Mucosa of stomach (tissue), 1 donor: Measurements from ENCODE around the gene ZNF516.
"Not testable (repeated sequence)": the region's sequence is repeated elsewhere in the genome, so short reads cannot be mapped to it uniquely, and the experiment has no call there.

Source experiments
- H3K27me3 ChIP-seq: one replicate; pipeline ENCODE4 v1.7.0; 2013; ENCODE audit warnings: mild to moderate bottlenecking, low read length; ENCODE audit not compliant: control insufficient read depth, insufficient read depth
- H3K36me3 ChIP-seq: one replicate; pipeline ENCODE4 v1.7.0; 2013; ENCODE audit warnings: low read length; ENCODE audit not compliant: control insufficient read depth, insufficient read depth
- H3K4me1 ChIP-seq: one replicate; pipeline ENCODE4 v1.7.0; 2013; ENCODE audit warnings: mild to moderate bottlenecking, low read length; ENCODE audit not compliant: control insufficient read depth, insufficient read depth
- H3K4me3 ChIP-seq: one replicate; pipeline ENCODE4 v1.7.0; 2013; ENCODE audit warnings: low read length
- H3K9ac ChIP-seq: one replicate; pipeline ENCODE4 v1.7.0; 2013; ENCODE audit warnings: mild to moderate bottlenecking, low read length, moderate library complexity
- H3K9me3 ChIP-seq: one replicate; pipeline ENCODE4 v1.7.0; 2013; ENCODE audit warnings: mild to moderate bottlenecking, low read length, moderate library complexity; ENCODE audit not compliant: control insufficient read depth
- donor health status: Pancreatic carcinoma.

Gene ZNF516

DNA sequence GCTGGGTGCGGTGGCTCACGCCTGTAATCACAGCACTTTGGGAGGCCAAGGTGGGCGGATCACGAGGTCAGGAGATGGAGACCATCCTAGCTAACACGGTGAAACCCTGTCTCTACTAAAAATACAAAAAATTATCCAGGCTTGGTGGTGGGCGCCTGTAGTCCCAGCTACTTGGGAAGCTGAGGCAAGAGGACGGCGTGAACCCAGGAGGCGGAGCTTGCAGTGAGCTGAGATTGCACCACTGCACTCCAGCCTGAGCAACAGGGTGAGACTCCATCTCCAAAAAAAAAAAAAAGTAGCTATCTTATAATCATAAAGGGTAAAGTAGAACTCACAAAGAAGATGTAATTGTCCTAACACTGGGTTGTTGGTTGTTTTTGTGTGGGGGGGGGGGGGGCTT is 21.5 kb downstream of the ZNF516 start:
- not testable (repeated sequence) for H3K9me3 ChIP-seq, H3K4me3 ChIP-seq, H3K36me3 ChIP-seq, H3K4me1 ChIP-seq, H3K9ac ChIP-seq, H3K27me3 ChIP-seq

DNA sequence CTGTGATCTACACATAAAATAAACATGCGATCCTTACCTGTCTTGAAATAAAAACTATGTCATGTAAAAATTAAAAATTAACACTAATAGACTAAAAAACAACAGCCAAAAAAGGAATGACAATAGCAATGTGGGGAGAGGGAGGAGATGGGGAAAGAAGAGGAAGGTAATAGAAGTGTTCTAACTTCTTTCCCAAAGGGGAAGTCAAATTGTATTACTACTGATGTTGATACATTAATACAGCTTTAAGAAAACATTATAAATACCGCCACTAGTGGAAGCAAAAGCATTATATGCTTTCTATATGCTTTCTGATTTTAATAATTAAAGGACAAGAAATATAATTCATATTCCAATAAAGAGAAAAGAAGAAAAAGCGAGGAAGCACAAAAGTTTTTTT is 22.2 kb downstream of the ZNF516 start:
- no peaks in the 10 kb centered on the region for H3K27me3 ChIP-seq
- H3K36me3 ChIP-seq: no peaks in the 10 kb centered on the region
- H3K4me1 ChIP-seq: peaks cover 9% of the 10 kb centered on the region
- H3K9ac ChIP-seq: no peak overlapping the region
- no peak overlapping the region for H3K4me3 ChIP-seq
- no peaks in the 10 kb centered on the region for H3K9me3 ChIP-seq

DNA sequence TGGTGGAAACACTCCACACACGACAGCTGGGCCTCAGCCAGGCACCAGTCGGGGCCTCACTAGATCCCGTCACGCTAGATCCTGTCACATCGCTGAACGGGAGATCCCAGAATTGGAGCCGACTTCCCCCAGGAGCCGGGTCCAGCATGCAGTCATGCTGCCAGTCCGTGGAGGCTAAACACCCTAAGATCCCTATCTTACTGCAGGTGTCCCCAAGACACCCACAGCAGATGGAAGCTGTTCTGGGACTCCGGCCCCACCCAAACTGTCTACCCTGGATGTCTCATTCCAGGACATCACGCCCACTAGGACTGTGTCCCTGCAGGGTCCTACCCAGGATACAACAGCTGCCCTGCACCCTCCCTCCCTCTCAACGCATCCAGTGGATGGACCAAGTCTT is 23.4 kb downstream of the ZNF516 start:
- Histone ChIP-seq H3K27me3 (no peaks in the 10 kb centered on the region), H3K4me3 (no peak overlapping the region), H3K36me3 (no peaks in the 10 kb centered on the region), H3K9ac (no peak overlapping the region), H3K9me3 (no peaks in the 10 kb centered on the region), H3K4me1 (no peaks in the 10 kb centered on the region)

DNA sequence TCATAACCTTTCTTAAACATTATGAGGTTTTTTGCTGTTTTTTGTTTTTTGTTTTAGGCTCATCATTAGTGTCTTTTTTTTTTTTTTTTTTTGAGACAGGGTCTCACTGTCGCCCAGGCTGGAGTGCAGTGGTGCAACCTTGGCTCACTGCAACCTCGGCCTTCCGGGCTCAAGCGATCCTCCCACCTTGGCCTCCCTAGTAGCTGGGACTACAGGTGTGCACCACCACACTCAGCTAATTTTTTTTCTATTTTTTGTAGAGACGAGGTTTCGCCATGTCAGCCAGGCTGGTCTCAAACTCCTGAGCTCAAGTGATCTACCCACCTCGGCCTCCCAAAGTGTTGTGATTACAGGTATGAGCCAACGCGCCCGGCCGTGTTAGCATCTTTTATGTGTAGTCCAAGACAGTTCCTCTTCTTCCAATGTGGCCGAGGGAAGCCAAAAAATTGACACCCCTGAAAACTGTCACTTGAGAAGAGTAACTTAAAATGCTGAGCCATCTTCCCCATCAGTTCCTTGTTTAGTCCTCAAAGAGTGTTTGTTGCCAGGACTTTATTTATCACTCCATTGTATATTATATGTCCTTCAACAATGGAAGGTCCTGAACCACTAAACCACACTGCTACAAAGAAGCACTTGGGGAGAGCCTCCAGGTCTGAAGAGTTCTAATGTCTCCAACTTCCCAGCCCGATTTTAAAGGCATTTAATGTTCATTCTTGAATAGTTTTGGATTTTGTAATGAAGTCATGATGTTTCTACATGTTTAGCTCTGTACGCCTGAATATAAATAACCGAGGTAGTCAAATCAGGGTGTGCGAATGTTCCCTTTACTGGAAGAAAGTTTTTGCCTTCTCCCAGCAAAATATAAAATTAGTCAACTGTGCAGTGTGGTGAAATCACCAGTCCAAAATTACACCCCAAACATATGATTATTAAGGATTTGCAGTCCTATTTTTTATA is 26.4 kb downstream of the ZNF516 start:
- Histone ChIP-seq H3K36me3 (no peaks in the 10 kb centered on the region), H3K9ac (no peak overlapping the region), H3K9me3 (no peaks in the 10 kb centered on the region), H3K4me1 (no peaks in the 10 kb centered on the region), H3K27me3 (no peaks in the 10 kb centered on the region), H3K4me3 (no peak overlapping the region)

DNA sequence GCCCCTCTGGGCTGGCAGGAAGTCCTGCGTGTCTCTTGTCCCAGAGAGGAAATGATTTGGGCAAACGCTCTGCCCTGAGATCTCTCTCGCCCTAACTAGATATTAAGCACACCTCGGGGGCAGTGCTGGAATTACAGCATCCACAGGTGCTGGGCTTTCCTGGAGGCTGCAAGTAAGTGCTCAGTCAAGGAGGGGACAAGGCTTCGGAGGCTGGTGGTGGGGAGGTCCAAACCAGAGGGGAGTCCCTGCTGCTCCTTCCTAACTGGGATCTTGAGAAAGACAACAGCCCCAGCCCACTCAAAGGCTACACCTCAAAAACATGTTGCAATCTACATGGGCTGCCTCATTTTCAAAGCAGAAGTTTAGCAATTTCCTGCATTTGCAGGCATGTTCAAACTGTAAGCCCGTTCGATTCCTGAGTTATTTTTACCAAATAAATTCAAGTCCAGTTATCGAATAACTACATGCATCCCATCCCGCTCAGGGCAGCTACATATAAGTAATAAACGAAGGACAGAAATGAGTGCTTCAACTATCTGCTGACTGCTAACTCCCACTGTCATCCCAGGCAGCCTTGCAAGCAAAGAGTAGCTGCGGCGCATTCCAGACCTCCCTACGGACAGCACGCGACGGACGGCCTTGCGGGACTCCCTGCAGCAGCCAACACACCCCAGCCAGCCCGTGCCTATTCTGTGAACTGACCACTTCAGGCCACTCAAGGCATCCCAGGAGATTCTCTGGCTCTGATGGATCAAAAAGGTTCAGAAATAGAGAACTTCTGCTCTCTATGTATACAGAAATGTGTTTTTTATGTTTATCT is 27.5 kb downstream of the ZNF516 start:
- Histone ChIP-seq H3K9ac (no peak overlapping the region), H3K36me3 (no peaks in the 10 kb centered on the region), H3K9me3 (no peaks in the 10 kb centered on the region), H3K27me3 (no peaks in the 10 kb centered on the region), H3K4me3 (no peak overlapping the region), H3K4me1 (no peaks in the 10 kb centered on the region)

DNA sequence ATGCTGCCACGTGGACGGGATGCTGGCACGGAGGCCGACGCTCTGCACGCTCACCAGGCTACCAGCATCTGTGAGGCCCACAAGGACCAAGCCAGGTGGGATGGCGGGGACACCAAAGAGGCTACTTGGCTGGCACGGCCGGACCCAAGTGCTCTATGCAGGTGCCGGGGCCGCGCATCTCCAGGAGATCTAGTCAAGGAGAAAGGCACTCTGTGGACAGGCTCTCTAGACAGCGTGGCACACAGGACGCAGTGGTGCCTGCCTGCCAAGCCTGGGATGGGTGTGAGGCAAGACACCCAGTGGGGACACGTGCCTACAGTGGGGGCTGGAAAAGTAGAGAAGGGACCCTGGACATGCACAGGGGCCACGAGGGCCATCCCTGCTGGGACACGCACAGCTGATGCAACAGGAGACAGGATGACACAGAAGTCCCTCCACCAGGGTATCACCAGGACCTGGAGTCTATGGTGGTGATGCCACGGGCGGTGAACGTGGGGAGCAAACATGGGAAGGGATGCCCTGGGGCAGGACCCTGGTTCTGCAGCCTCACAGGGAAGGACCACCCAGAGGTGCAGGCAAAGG is 28.5 kb downstream of the ZNF516 start:
- Histone ChIP-seq H3K27me3 (no peaks in the 10 kb centered on the region), H3K9me3 (no peaks in the 10 kb centered on the region), H3K4me3 (no peak overlapping the region), H3K36me3 (no peaks in the 10 kb centered on the region), H3K9ac (no peak overlapping the region), H3K4me1 (no peaks in the 10 kb centered on the region)

DNA sequence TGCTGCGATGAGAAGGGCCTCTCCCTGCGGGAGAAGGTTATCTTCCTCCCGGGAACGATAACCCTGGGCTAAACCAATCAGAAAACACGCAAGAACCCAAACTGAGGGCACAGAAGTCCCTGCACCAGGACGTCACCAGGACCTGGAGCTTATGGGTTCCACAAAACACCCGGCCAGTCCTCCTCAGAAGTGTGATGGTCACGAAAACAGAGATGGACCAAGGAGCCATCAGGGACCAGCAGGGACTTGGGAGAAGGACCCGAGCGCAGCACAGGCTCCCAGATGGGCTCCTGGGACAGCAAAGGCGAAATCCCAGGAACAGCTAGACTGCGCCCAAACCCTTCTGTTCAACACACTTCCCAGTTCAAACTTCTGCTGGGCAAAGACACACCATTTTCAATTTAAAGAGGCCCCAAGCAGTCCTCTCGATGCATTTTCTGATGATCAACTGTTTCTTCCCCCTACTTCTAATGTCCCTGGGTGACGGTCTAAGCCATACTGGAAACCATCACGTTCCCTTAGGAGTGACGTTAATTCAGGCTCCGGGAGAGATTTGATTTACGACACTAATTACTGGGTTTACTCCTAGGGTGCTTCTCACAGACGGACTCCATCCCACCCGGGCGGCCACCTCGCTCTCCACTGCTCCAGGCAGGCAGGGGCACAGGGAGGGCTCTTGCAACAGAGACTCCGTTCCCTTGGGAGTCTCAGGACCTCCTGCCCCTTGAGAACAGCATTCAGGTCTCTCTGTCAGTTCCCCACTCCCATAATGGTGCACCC is 29.2 kb downstream of the ZNF516 start:
- H3K27me3 ChIP-seq: no peaks in the 10 kb centered on the region
- no peaks in the 10 kb centered on the region for H3K36me3 ChIP-seq
- no peak overlapping the region for H3K9ac ChIP-seq
- H3K4me1 ChIP-seq: no peaks in the 10 kb centered on the region
- H3K9me3 ChIP-seq: no peaks in the 10 kb centered on the region
- H3K4me3 ChIP-seq: no peak overlapping the region

DNA sequence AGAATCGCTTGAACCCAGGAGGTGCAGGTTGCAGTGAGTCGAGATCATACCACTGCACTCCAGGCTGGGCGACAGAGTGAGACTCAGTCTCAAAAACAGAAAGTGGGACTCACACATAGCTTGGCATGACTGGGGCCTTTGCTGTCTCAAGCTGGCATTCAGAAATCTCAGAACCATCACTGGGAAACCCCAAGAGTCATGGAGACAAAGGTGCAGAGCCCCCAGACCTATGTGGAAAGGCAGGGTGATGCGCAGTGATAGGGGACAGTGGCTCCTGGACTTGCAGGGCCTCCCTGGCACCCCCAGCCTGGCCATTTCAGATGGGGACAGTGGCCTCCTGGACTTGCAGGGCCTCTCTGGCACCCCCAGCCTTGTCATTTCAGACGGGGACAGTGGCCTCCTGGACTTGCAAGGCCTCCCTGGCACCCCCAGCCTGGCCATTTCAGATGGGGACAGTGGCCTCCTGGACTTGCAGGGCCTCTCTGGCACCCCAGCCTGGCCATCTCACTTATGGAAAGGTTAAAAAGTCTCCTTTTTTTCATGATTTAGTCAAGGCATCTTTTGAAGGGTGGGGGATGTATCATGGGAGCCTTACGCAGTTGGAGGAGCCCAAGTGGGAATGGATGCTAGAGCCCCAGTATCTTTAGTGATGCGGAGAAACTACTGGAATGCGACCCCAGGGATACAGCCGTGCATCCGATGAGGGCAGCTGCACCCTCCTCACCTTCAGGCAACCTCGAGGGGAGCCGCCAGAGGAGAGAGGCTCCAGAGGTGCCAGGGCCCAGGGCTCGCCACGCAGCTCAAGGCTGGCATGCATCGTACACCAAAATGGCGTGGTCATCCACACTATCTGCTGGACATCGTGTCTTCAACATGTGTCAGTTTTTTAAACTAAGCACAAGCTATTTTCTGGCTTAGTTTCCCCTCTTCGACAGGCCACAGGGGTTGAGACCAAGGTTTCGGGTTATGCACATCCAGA is 30.5 kb downstream of the ZNF516 start:
- Histone ChIP-seq H3K36me3 (no peaks in the 10 kb centered on the region), H3K9ac (no peak overlapping the region), H3K4me1 (peaks cover 9% of the 10 kb centered on the region), H3K27me3 (no peaks in the 10 kb centered on the region), H3K9me3 (no peaks in the 10 kb centered on the region), H3K4me3 (no peak overlapping the region)

DNA sequence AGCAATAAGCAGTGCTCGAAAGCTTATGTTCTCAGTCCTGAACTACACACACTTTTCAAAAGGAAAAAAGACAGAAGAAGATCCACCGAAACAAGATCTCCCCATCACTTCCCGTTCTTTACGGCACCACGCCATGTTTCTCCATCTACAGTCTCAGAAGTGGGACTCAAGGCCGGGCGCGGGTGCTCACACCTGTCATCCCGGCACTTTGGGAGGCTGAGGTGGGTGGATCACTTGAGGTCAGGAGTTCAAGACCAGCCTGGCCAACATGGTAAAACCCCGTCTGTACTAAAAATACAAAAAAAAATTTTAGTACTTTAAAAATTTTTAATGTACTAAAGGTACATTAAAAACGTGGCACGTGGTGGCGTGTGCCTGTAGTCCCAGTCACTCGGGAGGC is 31.2 kb downstream of the ZNF516 start:
- Histone ChIP-seq H3K4me1 (peaks cover 16% of the 10 kb centered on the region), H3K36me3 (no peaks in the 10 kb centered on the region), H3K27me3 (no peaks in the 10 kb centered on the region), H3K9ac (no peak overlapping the region), H3K9me3 (no peaks in the 10 kb centered on the region), H3K4me3 (no peak overlapping the region)

DNA sequence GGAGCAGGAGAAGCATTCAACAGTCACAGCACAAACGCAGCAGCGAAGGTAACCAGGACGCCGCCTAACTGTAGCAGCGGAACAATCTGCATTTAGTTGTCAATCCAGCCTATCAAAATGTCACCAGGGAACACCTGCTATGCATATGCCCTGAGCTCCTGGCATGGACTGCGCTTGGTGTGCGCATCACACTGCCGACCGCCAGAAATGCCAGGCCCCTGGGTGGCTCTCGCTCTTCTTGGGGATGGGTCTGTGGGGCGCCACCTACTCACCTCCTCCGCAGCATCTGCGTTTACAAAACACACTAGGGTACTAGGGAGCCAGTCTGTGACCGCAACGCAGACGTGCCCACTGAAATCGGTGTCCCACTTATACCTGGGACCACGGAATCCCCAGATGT is 31.7 kb downstream of the ZNF516 start:
- Histone ChIP-seq H3K4me3 (no peak overlapping the region), H3K4me1 (peaks cover 16% of the 10 kb centered on the region), H3K36me3 (no peaks in the 10 kb centered on the region), H3K9ac (no peak overlapping the region), H3K9me3 (no peaks in the 10 kb centered on the region), H3K27me3 (no peaks in the 10 kb centered on the region)

DNA sequence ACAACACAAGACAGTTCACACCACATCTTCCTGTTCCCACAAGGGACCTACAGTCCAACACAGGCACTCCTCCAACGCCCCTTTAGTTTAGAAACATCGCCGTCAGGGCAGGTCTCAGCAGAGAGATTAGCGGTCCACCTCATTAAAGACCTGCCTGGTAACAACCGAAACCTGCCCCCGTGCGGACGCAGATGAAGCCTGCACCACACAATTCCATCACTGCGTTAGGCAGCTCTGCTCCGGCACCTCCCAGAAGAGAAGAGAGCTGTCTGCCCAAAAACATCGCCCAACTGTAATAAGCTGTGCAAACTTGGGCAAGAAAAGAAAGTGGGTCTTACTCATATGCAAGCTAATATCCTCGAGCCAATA is 32.7 kb downstream of the ZNF516 start:
- no peak overlapping the region for H3K9ac ChIP-seq
- peaks cover 16% of the 10 kb centered on the region for H3K4me1 ChIP-seq
- H3K36me3 ChIP-seq: no peaks in the 10 kb centered on the region
- H3K9me3 ChIP-seq: no peaks in the 10 kb centered on the region
- no peak overlapping the region for H3K4me3 ChIP-seq
- H3K27me3 ChIP-seq: no peaks in the 10 kb centered on the region
